ENCODE results near the gene SMIM5.

DNA sequence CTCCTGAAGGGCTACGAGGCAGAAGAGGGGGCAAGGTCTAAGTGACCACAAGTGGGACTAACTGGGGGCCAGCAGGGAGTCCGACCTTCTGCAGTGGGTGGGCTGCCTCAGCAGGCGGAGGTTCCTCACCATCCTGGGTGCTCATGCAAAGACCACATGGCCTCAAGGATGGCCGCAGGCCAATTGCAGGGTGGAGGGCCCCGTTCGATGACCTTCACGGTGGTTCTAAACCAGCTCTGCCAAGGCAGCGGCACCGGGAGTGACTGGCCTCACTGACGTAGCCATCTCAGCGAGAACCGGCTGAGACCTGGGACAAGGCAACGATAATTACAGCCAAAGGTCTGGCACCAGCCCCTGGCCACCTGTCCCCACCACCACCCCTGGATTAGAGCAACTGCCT is 5.7 kb downstream of the SMIM5 start:
- TF ChIP-seq, protein P1, sequence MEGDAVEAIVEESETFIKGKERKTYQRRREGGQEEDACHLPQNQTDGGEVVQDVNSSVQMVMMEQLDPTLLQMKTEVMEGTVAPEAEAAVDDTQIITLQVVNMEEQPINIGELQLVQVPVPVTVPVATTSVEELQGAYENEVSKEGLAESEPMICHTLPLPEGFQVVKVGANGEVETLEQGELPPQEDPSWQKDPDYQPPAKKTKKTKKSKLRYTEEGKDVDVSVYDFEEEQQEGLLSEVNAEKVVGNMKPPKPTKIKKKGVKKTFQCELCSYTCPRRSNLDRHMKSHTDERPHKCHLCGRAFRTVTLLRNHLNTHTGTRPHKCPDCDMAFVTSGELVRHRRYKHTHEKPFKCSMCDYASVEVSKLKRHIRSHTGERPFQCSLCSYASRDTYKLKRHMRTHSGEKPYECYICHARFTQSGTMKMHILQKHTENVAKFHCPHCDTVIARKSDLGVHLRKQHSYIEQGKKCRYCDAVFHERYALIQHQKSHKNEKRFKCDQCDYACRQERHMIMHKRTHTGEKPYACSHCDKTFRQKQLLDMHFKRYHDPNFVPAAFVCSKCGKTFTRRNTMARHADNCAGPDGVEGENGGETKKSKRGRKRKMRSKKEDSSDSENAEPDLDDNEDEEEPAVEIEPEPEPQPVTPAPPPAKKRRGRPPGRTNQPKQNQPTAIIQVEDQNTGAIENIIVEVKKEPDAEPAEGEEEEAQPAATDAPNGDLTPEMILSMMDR (IDR thresholded peaks at IDR 0.05): no peak
- TF ChIP-seq ZFX (IDR thresholded peaks at IDR 0.05; ENCODE audit: borderline replicate concordance): no peak

Measured in 22Rv1 (cell line).